ENCODE data around the gene NDFIP1. TPM values are rescaled to one million over a fixed set of nuclear protein-coding genes. Genes with fewer than 3 reads are reported as not detected.

Gene NDFIP1
- total RNA-seq, 4 donors from 2014 or later, result 30.5 to 112 (median 93.0) TPM

DNA sequence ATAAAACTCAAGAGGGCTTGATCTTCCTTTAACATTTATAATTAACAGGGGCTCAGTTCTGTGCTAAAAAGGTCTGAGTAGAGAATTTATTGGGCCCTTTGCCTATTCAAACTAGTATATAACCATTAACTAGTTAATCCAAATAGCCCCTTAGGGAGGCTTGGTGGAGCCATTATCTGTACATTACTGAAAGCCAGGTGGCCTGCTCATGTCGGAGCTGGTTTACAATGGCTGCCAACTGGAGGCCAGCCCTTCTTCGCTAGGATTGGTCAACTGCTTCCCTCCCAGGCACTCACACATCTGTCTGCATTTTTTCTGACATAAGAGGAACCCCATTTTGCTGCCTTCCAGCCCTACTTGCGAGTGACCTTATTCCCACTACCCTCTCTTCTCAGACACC, 30.4 kb upstream of the NDFIP1 start:
- H3K9me3 ChIP-seq, result no peaks in the 10 kb centered on the region
- H3K36me3 ChIP-seq, result no peaks in the 10 kb centered on the region
- H3K4me3 ChIP-seq, result no peak overlapping the region
- no peak for DNase-seq
- H3K27ac ChIP-seq, result no peak overlapping the region
- TF ChIP-seq POLR2A (IDR thresholded peaks at IDR 0.05), result no peak
- TF ChIP-seq, protein P1, sequence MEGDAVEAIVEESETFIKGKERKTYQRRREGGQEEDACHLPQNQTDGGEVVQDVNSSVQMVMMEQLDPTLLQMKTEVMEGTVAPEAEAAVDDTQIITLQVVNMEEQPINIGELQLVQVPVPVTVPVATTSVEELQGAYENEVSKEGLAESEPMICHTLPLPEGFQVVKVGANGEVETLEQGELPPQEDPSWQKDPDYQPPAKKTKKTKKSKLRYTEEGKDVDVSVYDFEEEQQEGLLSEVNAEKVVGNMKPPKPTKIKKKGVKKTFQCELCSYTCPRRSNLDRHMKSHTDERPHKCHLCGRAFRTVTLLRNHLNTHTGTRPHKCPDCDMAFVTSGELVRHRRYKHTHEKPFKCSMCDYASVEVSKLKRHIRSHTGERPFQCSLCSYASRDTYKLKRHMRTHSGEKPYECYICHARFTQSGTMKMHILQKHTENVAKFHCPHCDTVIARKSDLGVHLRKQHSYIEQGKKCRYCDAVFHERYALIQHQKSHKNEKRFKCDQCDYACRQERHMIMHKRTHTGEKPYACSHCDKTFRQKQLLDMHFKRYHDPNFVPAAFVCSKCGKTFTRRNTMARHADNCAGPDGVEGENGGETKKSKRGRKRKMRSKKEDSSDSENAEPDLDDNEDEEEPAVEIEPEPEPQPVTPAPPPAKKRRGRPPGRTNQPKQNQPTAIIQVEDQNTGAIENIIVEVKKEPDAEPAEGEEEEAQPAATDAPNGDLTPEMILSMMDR (IDR thresholded peaks at IDR 0.05), result no peak
- no peaks in the 10 kb centered on the region for H3K4me1 ChIP-seq
- H3K27me3 ChIP-seq, result no peaks in the 10 kb centered on the region

DNA sequence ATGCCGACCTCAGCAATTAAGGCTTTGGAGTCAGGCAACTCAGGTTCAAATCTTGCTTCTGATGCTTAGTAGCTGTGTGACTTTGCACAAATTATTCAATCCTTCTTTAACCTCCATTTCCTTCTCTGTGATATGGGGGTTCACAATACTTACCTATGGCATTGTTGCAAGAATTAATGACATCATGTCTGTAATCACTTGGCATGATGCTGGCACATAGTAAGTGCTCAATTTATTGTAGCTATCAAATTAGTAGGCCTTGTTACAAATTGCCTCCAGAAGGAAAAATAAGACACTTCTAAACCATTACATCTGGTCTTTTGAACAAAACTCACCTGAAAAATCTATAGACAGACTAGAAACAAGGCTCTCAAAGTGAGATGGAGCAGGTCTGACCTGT, 29.9 kb upstream of the NDFIP1 start:
- no peak for TF ChIP-seq POLR2A (IDR thresholded peaks at IDR 0.05)
- TF ChIP-seq, protein P1 (IDR thresholded peaks at IDR 0.05), result no peak
- Histone ChIP-seq H3K9me3 (no peaks in the 10 kb centered on the region), H3K36me3 (no peaks in the 10 kb centered on the region), H3K4me3 (no peak overlapping the region), H3K4me1 (no peaks in the 10 kb centered on the region), H3K27me3 (no peaks in the 10 kb centered on the region), H3K27ac (no peak overlapping the region)
- DNase-seq, result no peak

DNA sequence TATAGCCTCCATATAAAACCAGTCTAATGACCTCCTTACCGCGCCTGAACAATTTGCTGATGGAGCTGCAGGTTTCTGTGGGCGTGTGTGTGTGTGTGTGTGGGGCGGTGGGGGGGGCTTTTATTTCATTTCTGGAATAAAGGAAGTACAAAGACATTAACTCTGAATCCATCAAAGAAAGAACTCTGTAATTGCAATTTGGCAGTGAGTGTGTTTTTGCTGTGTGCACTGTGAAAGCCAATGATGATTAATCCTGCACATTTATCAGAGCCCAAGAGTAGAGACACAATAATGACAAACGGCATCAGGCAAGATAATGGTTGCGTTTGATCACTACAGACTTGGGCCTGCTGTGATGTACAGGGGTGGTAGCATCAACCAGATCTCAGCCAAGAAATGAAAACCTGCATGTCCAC, 29.3 kb upstream of the NDFIP1 start:
- TF ChIP-seq, protein P1 (IDR thresholded peaks at IDR 0.05), result no peak
- Histone ChIP-seq H3K27me3 (no peaks in the 10 kb centered on the region), H3K36me3 (no peaks in the 10 kb centered on the region), H3K4me1 (no peaks in the 10 kb centered on the region), H3K4me3 (no peak overlapping the region), H3K27ac (no peak overlapping the region), H3K9me3 (no peaks in the 10 kb centered on the region)
- DNase-seq, result no peak

DNA sequence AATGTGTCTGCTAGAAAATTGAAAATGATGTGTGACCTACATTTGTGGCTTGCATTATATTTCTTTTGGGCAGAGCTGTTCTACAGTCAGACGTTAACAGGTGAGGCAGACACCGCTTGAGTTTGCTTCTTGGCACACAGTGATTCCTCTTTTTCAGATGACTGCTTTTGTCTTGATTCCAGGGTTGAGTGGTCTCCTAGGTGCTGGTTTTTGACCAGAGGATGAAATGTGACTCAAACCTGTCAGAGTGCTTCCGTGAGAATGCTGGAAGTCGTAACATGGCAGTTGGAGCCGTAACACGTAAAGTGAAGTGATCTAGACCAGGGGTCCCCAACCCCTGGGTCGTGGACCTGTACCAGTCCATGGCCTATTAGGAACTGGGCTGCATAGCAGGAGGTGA, 28.3 kb upstream of the NDFIP1 start:
- Histone ChIP-seq H3K4me1 (no peaks in the 10 kb centered on the region), H3K27ac (no peak overlapping the region), H3K27me3 (no peaks in the 10 kb centered on the region), H3K9me3 (no peaks in the 10 kb centered on the region), H3K36me3 (no peaks in the 10 kb centered on the region), H3K4me3 (no peak overlapping the region)
- no peak for DNase-seq
- TF ChIP-seq POLR2A (IDR thresholded peaks at IDR 0.05), result no peak
- TF ChIP-seq, protein P1 (IDR thresholded peaks at IDR 0.05), result no peak

DNA sequence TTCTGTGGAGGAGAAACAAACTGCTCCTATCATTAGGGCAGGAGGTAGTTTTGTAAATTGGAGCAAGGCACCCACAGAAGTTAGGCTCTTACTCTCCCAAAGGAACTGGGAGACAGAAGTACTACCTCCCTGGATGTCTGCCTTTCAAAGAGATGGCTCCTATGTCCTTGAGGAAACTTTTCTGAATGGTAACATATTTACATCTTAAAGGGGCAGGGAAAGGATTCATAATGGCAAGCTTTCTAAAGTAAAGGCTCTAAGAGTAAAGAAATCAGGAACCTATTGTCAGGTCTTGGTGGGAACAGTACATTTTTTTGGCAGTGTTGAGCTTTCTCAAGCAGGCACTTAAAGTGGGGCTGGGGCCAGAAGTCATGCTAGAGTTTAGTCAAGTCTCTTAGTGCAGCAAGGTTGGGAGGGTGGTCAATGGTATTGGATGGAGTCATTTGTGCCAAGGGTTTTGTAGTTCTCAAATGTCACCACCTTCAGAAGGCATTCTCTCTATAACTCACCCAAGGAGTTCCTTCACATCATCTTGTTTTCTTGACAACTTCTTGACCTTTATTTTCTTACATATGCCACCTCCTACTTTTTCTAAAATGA, 26.3 kb upstream of the NDFIP1 start:
- no peaks in the 10 kb centered on the region for H3K36me3 ChIP-seq
- H3K9me3 ChIP-seq, result no peaks in the 10 kb centered on the region
- TF ChIP-seq POLR2A (IDR thresholded peaks at IDR 0.05), result no peak
- TF ChIP-seq, protein P1 (IDR thresholded peaks at IDR 0.05), result no peak
- no peak overlapping the region for H3K4me3 ChIP-seq
- no peaks in the 10 kb centered on the region for H3K4me1 ChIP-seq
- no peaks in the 10 kb centered on the region for H3K27me3 ChIP-seq
- no peak overlapping the region for H3K27ac ChIP-seq
- DNase-seq, result no peak

DNA sequence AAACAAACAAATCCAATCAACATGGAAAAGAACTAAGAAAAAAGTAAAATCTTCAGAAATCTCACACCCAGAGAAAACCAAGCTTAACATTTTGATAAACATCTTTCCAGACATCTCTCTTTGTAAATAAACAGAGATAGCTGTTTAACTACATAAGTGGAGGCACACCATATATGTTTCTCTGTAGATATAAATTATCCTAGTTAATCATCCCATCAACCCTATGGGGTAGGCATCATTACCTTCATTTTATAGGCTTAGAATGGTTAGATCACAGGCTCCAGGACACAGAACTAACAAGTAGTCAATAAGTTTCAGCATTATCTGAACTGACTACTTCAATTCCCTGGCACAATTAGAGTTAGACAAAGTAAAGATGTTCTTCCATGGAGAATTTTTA, 22.4 kb upstream of the NDFIP1 start:
- DNase-seq, result no peak
- H3K4me3 ChIP-seq, result no peak overlapping the region
- no peaks in the 10 kb centered on the region for H3K36me3 ChIP-seq
- no peaks in the 10 kb centered on the region for H3K9me3 ChIP-seq
- no peak overlapping the region for H3K27ac ChIP-seq
- H3K27me3 ChIP-seq, result no peaks in the 10 kb centered on the region
- no peak for TF ChIP-seq POLR2A (IDR thresholded peaks at IDR 0.05)
- TF ChIP-seq, protein P1 (IDR thresholded peaks at IDR 0.05), result no peak
- no peaks in the 10 kb centered on the region for H3K4me1 ChIP-seq

Measured in Peyer's patch (tissue), 4 donors.